Panc1 (cell line): ENCODE results near the gene C16orf82. TPM values are rescaled to one million over a fixed set of nuclear protein-coding genes. Genes with fewer than 3 reads are reported as not detected.

ENCODE experiments used
- ATAC-seq: fragments of 200-7000 bp; cut with Tn5 transposase; 2 replicates; pipeline ENCODE4 v1.9.1; 2020; ENCODE audit warnings: mild to moderate bottlenecking, moderate library complexity
- Bru-seq: library from RNA; stranded (reverse); fragments of 400-500 nt; gene quantifications from one replicate; lab custom pipeline; 2021; lab: Mats Ljungman, UMichigan
- BruChase-seq, 2 experiments: library from RNA; stranded (reverse); fragments of 400-500 nt; gene quantifications; one replicate each; lab custom pipeline; 2021; lab: Mats Ljungman, UMichigan
- BruUV-seq: library from RNA; stranded (reverse); fragments of 400-500 nt; replicated peaks from 2 replicates; lab custom pipeline; 2021; lab: Mats Ljungman, UMichigan
- CTCF ChIA-PET: fragments of 300-600 bp; sonication (Branson Sonifier 250); formaldehyde crosslinking; loops from one replicate; lab custom pipeline; 2022; ENCODE audit warnings: antibody characterized with exemption; lab: Charles Lee
- POLR2A ChIA-PET: fragments of 300-600 bp; sonication (Branson Sonifier 250); formaldehyde crosslinking; loops from one replicate; lab custom pipeline; 2022; ENCODE audit warnings: antibody characterized with exemption; lab: Charles Lee
- DNase-seq: peaks from one replicate; pipeline ENCODE4 v3.0.0-alpha.2; 2010; ENCODE audit warnings: low read depth, low spot score
- H3K27ac ChIP-seq: 2 replicates; pipeline ENCODE4 v1.5.1; 2011; ENCODE audit warnings: mild to moderate bottlenecking, low read length, inconsistent platforms
- H3K27me3 ChIP-seq: fragments of 200-500 bp; sonication (Bioruptor generic); 2 replicates; pipeline ENCODE4 v1.6.0; 2014; ENCODE audit warnings: low read length, inconsistent platforms; ENCODE audit not compliant: control insufficient read depth, insufficient read depth
- H3K36me3 ChIP-seq: fragments of 200-500 bp; sonication (Bioruptor generic); 2 replicates; pipeline ENCODE4 v1.5.1; 2014; ENCODE audit warnings: inconsistent platforms, mild to moderate bottlenecking, low read length, moderate library complexity; ENCODE audit not compliant: control insufficient read depth, insufficient read depth
- H3K4me1 ChIP-seq: 2 replicates; pipeline ENCODE4 v1.5.1; 2011; ENCODE audit warnings: inconsistent platforms, mild to moderate bottlenecking, low read length, moderate library complexity; ENCODE audit not compliant: control insufficient read depth, insufficient read depth
- H3K4me3 ChIP-seq, 2 experiments: 2 replicates each; pipeline ENCODE4 v1.5.1; 2011 to 2012; ENCODE audit warnings: low read depth in 2 of 2, low read length in 2 of 2, mild to moderate bottlenecking in 2 of 2, inconsistent platforms in 1 of 2, moderate library complexity in 1 of 2
- H3K9me3 ChIP-seq: fragments of 200-500 bp; sonication (Bioruptor generic); 2 replicates; pipeline ENCODE4 v1.5.1; 2014; ENCODE audit warnings: low read depth, mild to moderate bottlenecking, inconsistent platforms, low read length, moderate library complexity; ENCODE audit not compliant: control insufficient read depth, insufficient read depth
- POLR2AphosphoS5 ChIP-seq: IDR thresholded peaks from 2 replicates; pipeline ENCODE4 v1.6.1; 2012; ENCODE audit warnings: mild to moderate bottlenecking, low read depth, low read length, moderate library complexity
- SIN3A ChIP-seq: IDR thresholded peaks from 2 replicates; pipeline ENCODE4 v1.6.1; 2012; ENCODE audit warnings: low read depth, mild to moderate bottlenecking, low read length, moderate library complexity, borderline replicate concordance; ENCODE audit not compliant: insufficient read depth
- TCF7L2 ChIP-seq: IDR thresholded peaks from 2 replicates; pipeline ENCODE4 v1.6.1; 2011; ENCODE audit warnings: mild to moderate bottlenecking, low read depth, low read length, inconsistent platforms
- in situ Hi-C: cut with HindIII; loops from 2 replicates; pipeline ENCODE4 v1.10.0; 2016; ENCODE audit warnings: low sequenced_read_pairs, low pct_unique_long_range_greater_than_20kb
- intact Hi-C: fragments of 100-400 bp; cut with micrococcal nuclease; formaldehyde crosslinking; loops from one replicate; pipeline ENCODE4 v1.10.0; 2022; ENCODE audit not compliant: unreplicated experiment
- long read RNA-seq: library from polyadenylated mRNA; unstranded; transcript quantifications from one replicate; pipeline ENCODE4 v2.0.0, GENCODE V29; 2021; ENCODE audit not compliant: unreplicated experiment
- polyA plus RNA-seq: library from polyadenylated mRNA; unstranded; fragments of >200 nt; gene quantifications from one replicate; pipeline ENCODE4 v1.2.1, GENCODE V29; 2012; ENCODE audit warnings: missing spikeins; ENCODE audit not compliant: insufficient read length
- total RNA-seq: library from RNA; stranded (reverse); gene quantifications from one replicate; pipeline ENCODE4 v1.2.1, GENCODE V29; 2021; ENCODE audit not compliant: unreplicated experiment
- TF ChIP-seq, protein P1 (sequence below), 2 experiments: IDR thresholded peaks; 2 replicates each; pipeline ENCODE4 v1.6.1; 2011 to 2012; ENCODE audit warnings: low read depth in 2 of 2, control low read depth in 1 of 2, low read length in 1 of 2, mild to moderate bottlenecking in 1 of 2, moderate library complexity in 1 of 2; ENCODE audit not compliant: insufficient read depth in 1 of 2
- TF ChIP-seq, protein P2 (sequence below): fragments of 450-650 bp; IDR thresholded peaks from 2 replicates; pipeline ENCODE4 v1.5.1; 2017; ENCODE audit warnings: mild to moderate bottlenecking

Gene C16orf82
- total RNA-seq (not detected), Bru-seq, nascent RNA (not detected), BruChase-seq, experiment 1, labeled RNA remaining after a 2-hour chase (not detected), BruChase-seq, experiment 2, labeled RNA remaining after a 6-hour chase (not detected)
- not detected for polyA plus RNA-seq
- long read RNA-seq: 0 reads

DNA sequence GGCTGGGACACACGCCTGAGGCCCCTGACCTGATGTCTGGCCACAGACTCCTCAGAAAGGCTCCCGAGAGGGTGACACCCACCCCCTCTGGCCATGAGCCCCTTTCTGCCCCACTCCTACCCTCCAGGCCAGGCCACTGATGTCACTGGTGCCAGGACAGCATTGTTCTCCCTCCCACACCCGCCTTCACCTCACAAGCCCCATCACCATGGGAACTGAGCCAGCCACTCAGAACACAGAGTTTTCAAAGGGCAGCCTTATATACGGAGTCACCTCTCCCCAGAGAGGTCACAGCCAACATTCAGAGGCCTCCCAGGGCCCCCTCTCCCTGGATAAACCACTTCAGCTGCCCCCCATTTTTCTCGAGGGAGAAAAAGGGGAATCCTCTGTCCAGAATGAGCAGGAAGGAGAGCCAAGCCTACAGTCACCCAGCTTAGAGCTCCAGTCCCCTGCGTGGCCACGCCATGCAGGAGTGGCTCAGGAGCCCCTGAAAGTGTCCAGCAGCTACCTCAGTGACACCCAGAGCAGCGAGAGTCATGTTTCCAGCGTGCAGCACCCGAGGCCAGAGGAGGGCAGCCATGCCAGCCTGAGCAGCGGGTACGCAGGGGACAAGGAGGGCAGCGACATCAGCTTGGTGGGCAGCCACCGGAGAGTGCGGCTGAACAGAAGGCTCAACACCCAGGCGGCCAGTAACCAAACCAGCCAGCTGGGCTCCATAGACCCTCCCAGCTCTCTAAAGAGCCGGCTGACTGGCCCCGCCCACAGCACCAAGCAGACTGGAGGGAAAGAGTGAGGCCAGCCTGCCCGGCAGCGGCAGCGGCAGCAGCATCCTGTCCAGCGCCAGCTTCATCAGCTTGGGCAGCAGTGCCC lies at the start of gene C16orf82:
Gene C16orf82, plus strand, starts transcription at position 260 of the 870 bp plus-strand sequence.
- no peak for DNase-seq
- H3K4me3 ChIP-seq: no peak within 1 kb of the TSS
- H3K4me1 ChIP-seq: no peaks in the 10 kb centered on the region
- in situ Hi-C loops (no loop called here), intact Hi-C loops (no loop called here)
- POLR2A ChIA-PET: no interaction called here
- BruUV-seq: no TSS peak
- no peaks in the 10 kb centered on the region for H3K36me3 ChIP-seq
- H3K27me3 ChIP-seq: peaks cover 4% of the 10 kb centered on the region; the same call in 1 of the 2 replicates
- TF ChIP-seq SIN3A (no peak), POLR2AphosphoS5 (no peak), TCF7L2 (no peak)
- TF ChIP-seq, protein P1, sequence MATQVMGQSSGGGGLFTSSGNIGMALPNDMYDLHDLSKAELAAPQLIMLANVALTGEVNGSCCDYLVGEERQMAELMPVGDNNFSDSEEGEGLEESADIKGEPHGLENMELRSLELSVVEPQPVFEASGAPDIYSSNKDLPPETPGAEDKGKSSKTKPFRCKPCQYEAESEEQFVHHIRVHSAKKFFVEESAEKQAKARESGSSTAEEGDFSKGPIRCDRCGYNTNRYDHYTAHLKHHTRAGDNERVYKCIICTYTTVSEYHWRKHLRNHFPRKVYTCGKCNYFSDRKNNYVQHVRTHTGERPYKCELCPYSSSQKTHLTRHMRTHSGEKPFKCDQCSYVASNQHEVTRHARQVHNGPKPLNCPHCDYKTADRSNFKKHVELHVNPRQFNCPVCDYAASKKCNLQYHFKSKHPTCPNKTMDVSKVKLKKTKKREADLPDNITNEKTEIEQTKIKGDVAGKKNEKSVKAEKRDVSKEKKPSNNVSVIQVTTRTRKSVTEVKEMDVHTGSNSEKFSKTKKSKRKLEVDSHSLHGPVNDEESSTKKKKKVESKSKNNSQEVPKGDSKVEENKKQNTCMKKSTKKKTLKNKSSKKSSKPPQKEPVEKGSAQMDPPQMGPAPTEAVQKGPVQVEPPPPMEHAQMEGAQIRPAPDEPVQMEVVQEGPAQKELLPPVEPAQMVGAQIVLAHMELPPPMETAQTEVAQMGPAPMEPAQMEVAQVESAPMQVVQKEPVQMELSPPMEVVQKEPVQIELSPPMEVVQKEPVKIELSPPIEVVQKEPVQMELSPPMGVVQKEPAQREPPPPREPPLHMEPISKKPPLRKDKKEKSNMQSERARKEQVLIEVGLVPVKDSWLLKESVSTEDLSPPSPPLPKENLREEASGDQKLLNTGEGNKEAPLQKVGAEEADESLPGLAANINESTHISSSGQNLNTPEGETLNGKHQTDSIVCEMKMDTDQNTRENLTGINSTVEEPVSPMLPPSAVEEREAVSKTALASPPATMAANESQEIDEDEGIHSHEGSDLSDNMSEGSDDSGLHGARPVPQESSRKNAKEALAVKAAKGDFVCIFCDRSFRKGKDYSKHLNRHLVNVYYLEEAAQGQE (IDR thresholded peaks at IDR 0.05; ENCODE audit: insufficient read depth in 1 of 2, low read depth in 2 of 2, low read length in 1 of 2): no peak
- TF ChIP-seq, protein P2, sequence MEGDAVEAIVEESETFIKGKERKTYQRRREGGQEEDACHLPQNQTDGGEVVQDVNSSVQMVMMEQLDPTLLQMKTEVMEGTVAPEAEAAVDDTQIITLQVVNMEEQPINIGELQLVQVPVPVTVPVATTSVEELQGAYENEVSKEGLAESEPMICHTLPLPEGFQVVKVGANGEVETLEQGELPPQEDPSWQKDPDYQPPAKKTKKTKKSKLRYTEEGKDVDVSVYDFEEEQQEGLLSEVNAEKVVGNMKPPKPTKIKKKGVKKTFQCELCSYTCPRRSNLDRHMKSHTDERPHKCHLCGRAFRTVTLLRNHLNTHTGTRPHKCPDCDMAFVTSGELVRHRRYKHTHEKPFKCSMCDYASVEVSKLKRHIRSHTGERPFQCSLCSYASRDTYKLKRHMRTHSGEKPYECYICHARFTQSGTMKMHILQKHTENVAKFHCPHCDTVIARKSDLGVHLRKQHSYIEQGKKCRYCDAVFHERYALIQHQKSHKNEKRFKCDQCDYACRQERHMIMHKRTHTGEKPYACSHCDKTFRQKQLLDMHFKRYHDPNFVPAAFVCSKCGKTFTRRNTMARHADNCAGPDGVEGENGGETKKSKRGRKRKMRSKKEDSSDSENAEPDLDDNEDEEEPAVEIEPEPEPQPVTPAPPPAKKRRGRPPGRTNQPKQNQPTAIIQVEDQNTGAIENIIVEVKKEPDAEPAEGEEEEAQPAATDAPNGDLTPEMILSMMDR: no peak
- no peak; the same call in 1 of the 2 replicates for ATAC-seq
- no peak within 1 kb of the TSS for H3K27ac ChIP-seq
- H3K9me3 ChIP-seq: no peaks in the 10 kb centered on the region
- CTCF ChIA-PET: no interaction called here

DNA sequence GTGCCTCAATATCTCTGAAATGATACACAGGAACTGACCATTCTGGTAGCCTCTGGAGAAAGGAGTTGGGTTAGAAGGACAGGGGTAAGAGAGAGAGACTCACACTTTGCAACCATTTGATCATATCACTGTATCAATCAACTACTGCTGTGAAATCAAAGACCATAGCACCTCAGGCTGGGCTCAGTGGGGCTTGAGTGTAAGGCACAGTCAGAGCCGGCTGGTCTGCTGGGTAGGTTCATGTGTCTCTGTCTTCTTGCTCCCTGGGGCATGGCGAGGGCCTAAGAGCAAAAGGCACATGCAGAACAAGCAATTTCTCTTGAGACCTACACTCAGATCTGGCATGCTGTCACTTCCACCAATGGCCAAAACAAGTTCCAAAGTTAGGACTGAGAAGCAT lies 46.7 kb upstream of the C16orf82 start:
- intact Hi-C loops: no loop called here
- H3K27ac ChIP-seq: no peak overlapping the region
- H3K4me3 ChIP-seq: no peak overlapping the region
- ATAC-seq (no peak), DNase-seq (no peak)
- ChIA-PET POLR2A (no interaction called here), CTCF (no interaction called here)
- no TSS peak for BruUV-seq
- in situ Hi-C loops: no loop called here
- peaks cover 5% of the 10 kb centered on the region; the same call in 1 of the 2 replicates for H3K27me3 ChIP-seq
- H3K36me3 ChIP-seq: no peaks in the 10 kb centered on the region
- TF ChIP-seq SIN3A: no peak
- TF ChIP-seq, protein P2: no peak
- no peak for TF ChIP-seq TCF7L2
- TF ChIP-seq POLR2AphosphoS5: no peak
- TF ChIP-seq, protein P1 (IDR thresholded peaks at IDR 0.05; ENCODE audit: insufficient read depth in 1 of 2, low read depth in 2 of 2, low read length in 1 of 2): no peak
- H3K4me1 ChIP-seq: no peaks in the 10 kb centered on the region
- no peaks in the 10 kb centered on the region for H3K9me3 ChIP-seq
